DMS53 treated with DMSO at 0.1 percent for 48 hours (cell line): ENCODE measurements around the gene TBC1D24.
A peak's percentile ranks its signal among the peaks of the same experiment; 100 is the strongest.

ENCODE experiments used
- DNase-seq: peaks from one replicate; lab custom pipeline; 2025; ENCODE audit not compliant: unreplicated experiment; lab: John Stamatoyannopoulos, UW

The TBC1D24 gene

DNA sequence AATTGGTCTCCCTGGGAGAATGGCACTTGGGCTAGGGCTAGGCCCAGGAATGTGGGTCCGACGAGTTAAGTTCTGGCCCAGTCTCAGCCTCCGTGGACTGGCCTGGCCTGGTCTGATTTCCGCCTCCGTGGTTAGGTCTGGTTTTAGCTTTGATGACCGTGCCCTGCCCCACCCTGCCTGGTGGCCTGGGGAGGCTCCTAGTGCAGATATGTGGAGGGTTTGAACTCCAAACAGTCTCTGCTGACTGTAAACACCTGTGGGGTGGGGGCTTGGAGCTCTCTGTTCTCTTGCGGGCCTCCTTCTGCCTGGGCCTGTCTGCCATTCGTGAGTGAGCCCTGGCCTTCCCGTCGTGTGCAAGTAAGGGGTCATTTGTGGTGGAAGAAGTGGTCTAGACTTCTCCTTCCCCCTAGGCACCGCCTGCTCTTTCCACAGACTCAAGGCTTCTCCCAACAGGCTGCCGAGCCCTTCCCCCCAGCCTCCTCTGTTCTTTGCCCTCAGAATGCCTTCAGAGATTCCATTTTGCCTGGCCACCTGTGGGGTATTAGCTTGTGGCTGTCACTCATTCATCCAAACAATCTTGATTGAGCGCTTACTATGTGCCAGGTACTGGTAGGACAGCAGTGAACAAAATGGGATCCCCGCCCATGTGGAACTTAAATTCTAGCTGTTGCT, 40.4 kb downstream of the TBC1D24 start:
- DNase-seq = no peak

DNA sequence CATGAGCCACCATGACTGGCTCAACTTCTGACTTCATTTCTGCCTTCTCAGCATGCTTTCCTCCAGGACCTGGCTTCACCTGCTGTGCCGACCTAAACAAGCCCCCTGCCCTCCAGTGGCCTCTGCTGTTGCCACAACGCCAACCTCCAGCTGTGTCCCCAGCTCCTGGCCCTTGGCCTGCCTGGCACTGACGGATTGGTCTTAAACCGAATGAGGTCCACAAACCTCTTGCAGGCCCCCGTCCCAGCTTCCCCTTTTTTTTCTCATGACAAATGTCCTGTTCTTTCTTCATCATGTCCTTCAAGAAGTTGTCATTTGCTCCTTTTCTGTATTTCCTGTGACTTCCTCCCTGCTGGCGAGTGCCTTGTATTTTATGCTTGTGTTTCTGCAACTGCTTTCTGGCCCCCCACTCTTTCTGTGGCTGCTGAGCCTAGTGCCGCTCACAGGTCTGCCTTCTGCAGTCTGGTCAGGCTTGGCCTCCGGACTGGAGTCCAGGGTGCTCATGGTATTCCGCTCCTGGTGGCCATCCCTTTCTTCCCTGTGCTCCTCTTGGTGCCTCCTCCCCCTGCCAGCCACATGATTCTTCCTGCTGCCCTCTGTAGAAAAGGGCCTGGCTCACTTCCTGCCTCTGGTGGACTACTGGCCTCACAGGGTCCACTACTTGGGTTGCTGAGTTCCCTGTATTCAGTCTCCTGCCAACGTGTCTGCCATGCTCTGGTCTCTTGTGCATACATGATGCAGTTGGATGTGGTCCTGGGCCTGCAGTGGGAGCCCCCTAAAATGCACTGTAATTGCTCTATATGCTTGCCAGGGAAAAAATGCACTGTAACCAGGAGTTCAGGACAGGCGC, 41.7 kb downstream of the TBC1D24 start:
- DNase-seq = no peak

DNA sequence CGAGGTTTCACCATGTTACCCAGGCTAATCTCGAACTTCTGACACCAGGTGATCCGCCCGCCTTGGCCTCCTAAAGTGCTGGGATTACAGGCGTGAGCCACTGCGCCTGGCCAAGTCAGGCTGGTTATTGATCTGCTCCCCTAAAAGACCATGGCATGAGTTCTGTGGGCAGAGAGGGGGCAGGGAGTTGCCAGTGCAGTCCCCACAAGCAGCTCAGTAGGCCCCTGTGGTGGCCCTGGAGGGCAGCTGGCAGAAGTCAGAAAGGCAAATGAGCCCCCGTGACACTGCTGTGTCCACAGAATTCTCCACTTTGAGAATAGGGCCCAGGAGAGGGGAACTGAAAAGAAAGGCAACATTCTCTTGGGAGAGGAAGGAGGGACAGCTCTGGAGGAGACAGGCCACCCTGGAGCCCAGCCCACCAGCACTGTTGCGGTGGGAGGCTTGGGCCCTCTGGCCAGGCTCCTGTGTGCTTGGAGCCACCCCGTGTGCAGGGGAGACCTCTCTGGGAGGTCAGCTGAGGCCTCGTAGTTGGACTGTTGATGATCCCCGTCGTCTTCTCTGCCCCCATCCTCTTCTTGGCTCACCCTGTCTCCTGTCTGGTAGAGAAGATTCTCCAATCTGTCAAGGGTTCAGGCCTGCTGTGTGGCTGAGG, 43.2 kb downstream of the TBC1D24 start:
- DNase-seq = no peak

DNA sequence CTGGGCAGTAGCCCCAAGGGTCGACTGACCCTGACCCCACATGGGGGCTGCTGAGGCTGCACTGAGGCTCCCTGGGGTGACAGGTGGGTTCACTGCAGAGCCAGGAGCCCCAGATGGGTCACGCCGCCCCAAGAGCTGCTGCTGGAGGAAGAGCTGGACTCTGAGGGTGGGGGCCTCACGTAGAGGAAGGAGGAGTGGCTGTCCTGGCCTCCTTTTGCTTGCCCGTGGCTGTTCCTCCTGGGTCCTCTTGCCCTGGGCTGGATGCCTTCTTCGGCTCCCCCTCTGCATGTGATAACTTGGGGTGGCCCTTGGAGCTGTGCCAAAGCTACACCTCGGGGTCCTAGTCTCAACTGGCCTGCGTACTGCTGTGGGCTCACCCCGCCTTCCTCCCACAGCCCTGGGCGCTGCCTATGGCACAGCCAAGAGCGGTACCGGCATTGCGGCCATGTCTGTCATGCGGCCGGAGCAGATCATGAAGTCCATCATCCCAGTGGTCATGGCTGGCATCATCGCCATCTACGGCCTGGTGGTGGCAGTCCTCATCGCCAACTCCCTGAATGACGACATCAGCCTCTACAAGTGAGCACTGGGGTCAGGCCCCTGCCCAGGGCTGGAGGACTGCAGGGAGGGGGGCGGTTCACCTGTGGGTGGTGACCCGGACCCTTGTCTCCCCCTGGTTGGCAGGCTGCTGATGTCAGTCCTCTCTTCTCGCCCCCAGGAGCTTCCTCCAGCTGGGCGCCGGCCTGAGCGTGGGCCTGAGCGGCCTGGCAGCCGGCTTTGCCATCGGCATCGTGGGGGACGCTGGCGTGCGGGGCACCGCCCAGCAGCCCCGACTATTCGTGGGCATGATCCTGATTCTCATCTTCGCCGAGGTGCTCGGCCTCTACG, 44.1 kb downstream of the TBC1D24 start:
- DNase-seq = no peak

DNA sequence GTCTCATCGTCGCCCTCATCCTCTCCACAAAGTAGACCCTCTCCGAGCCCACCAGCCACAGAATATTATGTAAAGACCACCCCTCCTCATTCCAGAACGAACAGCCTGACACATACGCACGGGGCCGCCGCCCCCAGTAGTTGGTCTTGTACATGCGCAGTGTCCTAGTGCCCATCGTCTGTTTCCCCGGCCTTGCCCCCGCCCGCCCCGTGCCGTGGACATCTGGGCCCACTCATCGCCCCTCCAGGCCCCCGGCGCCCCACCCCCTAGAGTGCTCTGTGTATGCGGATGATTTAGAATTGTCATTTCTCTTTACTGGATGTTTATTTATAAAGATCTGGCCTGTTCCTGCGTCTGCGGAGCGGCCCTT, 44.8 kb downstream of the TBC1D24 start:
- DNase-seq = no peak

DNA sequence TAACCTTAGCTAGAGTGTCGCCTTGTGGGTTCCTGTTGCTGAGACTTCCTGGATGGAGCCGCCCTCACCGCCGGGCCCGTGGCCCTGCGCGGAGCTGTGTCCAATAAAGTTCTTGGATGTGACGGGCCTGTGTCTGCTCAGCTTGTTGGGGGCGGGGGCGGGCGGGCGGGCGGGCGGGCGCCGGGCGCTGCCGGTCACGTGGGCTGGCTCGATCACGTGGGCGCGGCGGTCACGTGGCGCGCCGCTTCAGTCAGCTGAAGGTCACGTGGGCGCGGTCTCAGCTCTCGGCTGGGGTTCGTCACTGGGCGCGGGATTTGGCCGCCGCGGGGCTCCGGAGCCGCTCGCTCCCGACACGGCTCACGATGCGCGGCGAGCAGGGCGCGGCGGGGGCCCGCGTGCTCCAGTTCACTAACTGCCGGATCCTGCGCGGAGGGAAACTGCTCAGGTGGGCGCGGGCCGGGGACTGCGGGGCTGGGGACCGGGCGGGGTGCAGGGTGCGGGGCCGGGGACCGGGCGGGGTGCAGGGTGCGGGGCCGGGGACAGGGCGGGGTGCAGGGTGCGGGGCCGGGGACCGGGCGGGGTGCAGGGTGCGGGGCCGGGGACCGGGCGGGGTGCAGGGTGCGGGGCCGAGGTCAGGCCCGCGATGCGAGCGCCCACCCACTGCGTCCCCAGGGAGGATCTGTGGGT, 45.3 kb downstream of the TBC1D24 start, which contains the start of gene AMDHD2:
Gene AMDHD2 (plus strand): TSS at position 275 of the 687 bp plus-strand sequence. CDS start 88 bp downstream, at position 363.
- DNase-seq = peak; percentile 61

DNA sequence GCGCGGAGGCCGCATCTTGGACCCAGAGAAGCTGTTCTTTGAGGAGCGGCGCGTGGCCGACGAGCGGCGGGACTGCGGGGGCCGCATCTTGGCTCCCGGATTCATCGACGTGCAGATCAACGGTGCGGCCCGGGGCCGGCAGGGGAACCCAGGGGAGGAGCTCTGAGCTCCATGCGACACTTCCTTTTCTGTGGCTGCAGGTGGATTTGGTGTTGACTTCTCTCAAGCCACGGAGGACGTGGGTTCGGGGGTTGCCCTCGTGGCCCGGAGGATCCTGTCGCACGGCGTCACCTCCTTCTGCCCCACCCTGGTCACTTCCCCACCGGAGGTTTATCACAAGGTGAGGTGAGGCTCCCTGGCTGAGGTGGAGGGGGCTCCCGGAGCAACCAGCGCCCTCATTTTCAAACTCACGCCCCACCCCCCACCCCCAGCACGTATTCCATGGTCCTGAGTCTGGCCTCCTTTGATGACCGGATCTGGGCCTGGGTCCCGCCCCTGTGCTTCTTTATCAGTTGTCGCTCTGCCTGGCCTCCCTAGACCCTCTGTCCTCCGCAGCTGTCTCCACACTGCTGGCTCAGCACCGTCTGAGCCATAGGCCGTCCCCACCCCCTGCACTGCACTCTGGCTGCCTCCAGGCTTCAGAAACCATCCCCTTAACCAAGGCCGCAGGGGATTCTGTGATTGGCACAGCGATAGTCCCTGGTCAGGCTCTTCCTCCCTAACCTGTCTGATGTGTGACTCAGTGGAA, 46.0 kb downstream of the TBC1D24 start:
- no peak for DNase-seq

DNA sequence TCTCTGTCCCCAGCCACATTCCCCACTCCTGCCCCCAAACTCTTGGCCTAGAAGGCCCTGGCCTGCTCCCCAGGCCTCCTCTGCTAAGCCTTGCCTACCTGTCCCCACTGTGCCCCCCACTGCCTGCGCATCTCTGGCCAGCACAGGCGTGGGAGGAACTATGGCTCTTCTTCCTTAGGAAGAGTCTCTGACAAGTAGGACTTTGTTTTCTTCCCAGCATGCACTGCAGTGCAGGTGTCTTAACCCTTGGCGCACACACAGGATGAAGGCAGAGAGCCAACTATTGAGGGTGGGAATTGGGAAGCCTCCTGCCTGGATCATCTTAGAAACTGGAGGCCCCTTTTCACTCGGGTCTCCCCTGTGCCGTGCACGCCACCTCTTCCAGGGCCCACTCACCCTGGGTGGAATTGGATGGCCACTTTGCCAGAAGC, 48.9 kb downstream of the TBC1D24 start:
- no peak for DNase-seq

DNA sequence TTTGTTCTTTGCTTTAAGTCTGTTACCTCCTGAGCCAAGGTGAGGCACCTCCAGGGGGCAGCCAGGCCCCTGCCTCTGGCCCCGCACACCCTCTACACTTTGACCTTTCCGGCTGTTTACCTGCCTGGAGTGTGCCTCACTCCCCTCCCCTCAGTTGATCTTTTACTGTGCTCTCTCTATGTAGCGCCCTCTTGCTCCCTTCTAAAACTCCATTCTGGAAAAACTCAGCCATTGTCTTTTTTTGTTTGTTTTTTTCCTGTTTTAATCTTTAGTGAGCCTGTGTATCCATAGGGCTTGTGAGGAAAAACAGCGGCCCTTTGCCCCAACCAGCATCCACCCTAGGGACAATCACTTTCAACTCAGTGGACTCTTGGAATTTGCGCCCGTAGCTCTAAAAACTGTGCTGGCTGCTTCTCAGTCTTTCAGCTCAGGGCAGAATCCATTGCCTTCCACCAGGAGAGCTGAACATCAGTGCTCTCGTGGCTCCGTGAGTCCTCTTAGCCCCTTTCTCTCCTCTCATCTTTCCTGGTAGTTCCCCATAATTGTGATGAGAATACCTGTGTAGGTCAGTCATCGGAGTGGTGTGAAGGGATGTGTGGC, 49.5 kb downstream of the TBC1D24 start:
- no peak for DNase-seq

DNA sequence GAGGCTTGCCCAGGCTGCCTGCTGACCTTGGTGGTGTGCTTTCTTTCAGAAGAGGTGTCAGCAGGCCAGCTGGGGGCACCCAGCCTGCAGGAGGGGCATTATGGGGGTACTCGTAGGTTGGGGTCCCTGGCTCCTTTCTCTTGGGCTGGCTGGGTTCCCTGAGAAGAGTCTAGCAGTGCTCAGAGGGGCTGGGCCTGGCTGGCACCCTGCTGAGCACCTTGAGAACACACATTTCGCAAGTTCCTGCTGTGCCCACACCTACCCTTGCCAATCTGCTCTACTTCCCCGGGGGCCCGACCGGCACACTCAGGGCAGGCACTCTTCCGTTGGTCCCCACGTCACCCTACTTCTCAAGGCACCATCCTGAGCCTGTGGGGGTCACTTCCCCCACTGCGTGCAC, 51.2 kb downstream of the TBC1D24 start:
- DNase-seq = no peak

DNA sequence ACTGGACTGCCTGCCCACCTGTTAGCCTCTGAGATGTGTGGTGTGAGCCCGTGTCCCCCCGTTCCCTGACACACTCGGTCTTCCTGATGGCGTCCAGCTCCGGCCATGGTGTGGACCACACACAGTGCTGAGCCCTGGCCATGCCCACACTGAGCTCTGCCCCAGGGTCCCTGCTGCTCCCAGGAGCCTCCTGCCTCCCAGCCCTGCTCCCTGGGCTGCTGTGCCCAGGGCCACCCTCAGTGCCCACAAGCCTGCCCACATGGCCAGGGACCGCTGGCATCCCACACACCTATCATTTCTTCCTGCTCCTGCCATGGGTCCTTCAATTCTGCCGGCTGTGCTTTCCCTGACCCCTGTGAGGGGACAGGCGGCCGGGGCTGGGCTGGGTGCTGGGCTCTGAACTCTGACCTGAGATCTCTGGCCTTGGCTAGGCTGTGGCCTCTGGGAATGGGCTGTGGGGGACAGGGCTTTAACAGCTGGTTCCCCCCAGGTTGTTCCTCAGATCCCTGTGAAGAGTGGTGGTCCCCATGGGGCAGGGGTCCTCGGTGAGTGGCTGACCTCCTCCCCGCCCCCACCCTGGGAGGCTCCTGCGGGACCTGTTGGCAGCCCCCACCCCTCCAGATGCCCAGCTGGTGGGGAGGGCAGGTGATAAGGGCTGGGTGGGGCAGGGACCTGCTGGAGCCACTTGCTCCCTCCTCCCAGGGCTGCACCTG, 52.3 kb downstream of the TBC1D24 start:
- no peak for DNase-seq

DNA sequence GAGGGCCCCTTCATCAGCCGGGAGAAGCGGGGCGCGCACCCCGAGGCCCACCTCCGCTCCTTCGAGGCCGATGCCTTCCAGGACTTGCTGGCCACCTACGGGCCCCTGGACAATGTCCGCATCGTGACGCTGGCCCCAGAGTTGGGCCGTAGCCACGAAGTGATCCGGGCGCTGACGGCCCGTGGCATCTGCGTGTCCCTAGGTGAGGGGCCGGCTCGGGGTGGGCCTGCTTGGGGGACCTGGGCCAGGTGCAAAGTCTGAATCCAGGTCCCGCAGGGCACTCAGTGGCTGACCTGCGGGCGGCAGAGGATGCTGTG, 52.8 kb downstream of the TBC1D24 start:
- DNase-seq = no peak

DNA sequence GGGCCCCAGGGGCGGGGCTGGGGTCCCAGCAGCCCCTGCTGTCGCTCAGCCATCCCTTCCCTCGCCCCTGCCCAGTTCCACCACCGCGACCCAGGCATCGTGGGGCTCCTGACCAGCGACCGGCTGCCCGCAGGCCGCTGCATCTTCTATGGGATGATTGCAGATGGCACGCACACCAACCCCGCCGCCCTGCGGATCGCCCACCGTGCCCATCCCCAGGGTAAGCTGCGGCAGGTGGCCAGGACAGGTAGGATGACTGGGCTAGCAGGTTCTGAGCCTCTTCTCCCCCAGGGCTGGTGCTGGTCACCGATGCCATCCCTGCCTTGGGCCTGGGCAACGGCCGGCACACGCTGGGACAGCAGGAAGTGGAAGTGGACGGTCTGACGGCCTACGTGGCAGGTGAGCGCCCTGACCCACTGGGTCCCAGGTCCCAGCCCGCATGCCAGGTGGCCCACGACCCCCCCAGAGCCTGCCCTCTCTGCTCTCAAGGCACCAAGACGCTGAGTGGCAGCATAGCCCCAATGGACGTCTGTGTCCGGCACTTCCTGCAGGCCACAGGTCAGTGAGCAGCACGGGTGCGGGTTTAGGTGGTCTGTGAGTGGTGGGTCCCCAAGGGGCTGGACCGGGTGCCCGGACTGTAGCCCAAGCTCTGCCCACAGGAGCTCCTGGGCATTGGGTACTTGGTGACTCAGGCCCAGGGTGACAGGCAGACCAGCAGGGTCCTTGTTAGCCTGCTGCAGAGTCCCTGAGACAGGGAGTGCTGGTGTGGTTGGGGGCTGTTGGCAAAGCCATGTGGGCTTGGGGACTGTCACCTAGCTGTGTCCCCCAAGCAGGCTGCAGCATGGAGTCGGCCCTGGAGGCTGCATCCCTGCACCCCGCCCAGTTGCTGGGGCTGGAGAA, 53.5 kb downstream of the TBC1D24 start:
- DNase-seq = no peak

DNA sequence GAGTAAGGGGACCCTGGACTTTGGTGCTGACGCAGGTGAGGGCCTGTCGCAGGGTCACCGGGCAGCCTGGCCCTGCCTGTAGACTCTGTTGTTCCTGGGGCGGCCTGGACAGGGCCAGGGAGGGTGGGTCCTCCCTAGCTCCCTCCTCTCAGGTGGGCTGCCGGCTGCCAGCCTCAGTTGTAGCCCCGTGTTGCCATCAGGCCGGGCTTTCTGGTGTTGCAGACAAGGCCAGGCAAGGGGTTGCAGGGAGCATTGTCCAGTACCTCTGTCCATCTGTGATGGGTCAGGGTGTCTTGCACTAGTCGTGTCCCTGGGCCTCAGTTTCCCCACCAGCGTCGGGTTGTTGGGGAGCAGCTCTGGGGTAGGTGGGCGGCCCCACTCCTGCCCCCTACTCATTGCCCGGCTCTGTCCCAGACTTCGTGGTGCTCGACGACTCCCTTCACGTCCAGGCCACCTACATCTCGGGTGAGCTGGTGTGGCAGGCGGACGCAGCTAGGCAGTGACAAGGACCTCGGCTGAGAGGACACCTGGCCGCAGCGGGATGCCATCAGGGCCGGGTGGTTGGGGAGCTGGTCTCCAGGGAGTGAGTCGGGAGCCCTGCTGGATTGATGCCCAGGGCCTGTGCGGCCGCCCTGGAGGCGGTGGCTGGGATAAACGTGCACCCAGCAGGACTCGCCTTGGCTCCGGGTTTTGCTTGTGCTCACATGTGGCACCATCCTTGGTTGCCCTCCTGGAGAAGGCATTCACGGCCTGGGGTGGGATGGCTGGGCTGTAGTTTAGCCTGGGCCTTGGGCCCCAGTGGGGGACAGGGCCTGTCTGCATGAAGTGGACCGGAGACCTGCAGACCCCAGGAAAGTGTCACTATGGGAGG, 54.4 kb downstream of the TBC1D24 start:
- DNase-seq = no peak

DNA sequence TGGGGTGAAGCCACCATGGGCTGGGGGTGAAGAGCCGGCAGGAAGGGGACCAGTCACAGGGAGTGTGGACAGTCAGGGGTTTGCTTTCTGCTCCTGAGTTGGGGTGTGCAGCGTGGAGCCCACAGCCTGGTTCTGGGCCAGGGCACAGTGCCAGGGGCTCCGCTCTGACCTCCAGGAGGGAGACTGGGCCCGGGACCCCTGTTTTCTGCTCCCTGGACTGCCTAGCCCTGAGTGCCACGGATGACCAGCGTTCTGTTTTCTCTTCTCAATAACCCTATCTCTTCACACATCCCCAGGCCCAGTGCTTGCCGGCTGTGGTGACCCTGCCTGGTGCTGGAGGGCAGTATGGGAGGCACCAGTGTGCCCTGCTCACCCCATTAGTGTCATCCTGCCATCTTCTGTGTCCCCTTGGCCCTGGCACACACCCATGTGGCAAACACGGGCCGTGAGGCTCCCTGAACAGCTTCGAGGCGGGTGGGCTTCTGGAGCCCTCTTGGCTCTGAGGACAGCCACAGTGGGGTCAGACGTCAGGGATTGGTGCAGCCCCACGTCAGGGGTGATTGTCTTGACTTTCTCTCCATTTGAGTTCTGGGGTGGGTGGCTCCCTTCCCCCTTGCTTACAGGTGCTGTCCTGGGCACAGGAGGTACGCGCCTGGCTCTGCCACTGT, 55.2 kb downstream of the TBC1D24 start:
- no peak for DNase-seq

DNA sequence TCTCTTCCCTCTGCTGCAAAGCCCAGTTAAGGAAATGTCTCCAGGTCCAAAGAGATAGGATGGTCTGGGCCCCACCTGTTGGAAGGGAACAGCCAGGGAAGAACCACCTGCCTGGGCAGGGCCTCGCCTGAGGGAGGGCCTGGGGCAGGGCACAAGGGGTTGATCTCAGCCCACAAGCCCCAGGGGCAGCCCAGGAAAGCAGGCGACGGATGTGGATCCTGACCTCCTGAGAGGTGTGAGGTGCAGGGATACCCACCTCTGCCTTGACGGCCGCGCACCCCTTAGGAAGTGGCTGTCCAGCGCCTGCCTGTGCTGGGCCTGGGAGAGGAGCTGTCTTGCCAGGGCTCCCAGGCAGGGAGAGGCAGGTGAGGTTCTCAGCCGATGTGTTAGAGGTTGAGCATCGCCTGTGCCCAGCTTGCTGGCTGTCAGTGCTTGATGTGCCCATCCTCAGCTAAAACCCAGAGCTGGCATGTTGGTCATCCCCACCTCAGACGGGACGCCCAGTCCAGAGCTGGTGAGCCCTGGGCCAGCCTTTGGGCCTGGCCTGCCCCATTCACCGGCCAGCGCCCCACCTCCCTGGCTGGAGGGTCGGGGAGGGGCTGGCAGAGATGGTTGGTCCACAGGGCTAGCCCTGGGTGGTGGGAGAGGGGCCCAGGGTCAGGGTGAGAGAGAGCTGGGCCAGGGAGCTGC, 55.8 kb downstream of the TBC1D24 start:
- DNase-seq = no peak
